ENCODE results near the gene CDK5RAP3.

CDK5RAP3 gene

DNA sequence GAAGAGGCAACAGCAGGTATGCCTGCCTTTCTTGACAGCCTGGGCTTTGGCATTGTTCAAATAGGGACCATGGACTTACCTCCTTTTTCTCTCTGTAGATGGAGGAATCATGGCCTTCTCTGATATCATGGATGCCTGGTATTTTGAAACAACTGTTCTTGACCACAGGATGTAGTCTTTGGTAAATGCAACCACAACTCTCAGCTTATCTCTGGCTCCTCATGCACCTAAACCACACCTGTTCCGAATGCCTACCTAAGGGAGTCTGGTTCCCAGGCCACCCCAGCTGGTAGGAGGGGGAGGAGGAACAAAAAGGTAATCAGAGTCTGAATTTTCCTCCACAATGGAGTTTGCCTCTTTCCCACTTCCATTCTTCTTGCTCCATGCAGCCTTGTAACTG, 18.8 kb downstream of the CDK5RAP3 start (continued):
- TF ChIP-seq, protein P1, sequence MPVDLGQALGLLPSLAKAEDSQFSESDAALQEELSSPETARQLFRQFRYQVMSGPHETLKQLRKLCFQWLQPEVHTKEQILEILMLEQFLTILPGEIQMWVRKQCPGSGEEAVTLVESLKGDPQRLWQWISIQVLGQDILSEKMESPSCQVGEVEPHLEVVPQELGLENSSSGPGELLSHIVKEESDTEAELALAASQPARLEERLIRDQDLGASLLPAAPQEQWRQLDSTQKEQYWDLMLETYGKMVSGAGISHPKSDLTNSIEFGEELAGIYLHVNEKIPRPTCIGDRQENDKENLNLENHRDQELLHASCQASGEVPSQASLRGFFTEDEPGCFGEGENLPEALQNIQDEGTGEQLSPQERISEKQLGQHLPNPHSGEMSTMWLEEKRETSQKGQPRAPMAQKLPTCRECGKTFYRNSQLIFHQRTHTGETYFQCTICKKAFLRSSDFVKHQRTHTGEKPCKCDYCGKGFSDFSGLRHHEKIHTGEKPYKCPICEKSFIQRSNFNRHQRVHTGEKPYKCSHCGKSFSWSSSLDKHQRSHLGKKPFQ (tag by site-specific recombination; IDR thresholded peaks at IDR 0.05) = no peak
- TF ChIP-seq ZNF140 (tag by site-specific recombination; IDR thresholded peaks at IDR 0.05) (no peak), KLF9 (tag by site-specific recombination; IDR thresholded peaks at IDR 0.05; ENCODE audit: low read depth) (no peak), SCRT2 (tag by site-specific recombination; IDR thresholded peaks at IDR 0.05) (no peak), ZNF658 (tag by site-specific recombination; IDR thresholded peaks at IDR 0.05) (no peak), ZIC2 (tag by site-specific recombination; IDR thresholded peaks at IDR 0.05) (no peak), SETDB1 (IDR thresholded peaks at IDR 0.05; ENCODE audit: insufficient read length, low read length) (no peak)

DNA sequence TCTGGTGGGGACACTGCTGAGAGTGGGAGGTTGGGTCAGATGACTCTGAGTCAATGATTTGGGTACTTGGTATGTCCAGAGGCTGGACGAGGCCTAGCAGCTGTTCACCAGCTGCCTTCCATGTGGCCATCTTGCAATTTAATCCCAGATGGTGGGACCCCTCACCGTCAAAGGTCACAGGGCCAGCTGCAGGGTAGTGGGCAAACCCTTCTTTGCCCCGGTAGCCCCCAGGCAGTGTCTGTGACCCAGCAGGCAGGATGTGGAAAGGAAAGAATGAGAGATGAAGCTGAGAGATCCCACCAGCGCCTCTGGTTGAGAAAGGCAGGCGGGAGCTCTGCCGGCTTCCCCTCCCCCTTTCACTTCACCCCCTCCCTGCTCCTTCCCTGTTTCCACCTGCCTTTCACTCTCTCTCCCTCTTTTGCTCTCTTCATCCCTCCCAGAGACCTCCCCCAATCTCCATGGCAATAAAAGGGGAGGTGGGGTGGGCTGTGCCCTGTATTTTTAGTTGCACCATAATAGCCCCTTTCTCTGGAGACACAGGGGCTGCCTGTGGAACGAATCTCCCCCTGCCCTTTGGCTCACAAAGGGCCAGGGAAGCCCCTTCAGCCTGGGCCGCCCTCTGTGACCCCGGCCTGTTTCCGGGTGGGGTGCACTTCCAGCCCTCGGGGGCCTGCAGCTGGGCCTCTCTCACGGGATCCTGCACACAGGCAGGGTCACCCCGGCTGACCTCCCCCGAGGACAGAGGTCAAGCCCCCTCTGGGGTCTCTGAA, 20.2 kb downstream of the CDK5RAP3 start:
- Histone ChIP-seq H3K4me3 (ENCODE audit: low read depth, low read length) (no peak overlapping the region), H3K36me3 (ENCODE audit: control insufficient read depth in 2 of 2, insufficient read depth in 1 of 2, low read length in 2 of 2) (no peaks in the 10 kb centered on the region), H3K9me3 (ENCODE audit: control insufficient read depth, insufficient read depth, low read depth, low read length) (no peaks in the 10 kb centered on the region), H3K27ac (ENCODE audit: extremely low read depth, low read depth, low read length) (no peak overlapping the region), H3K4me1 (ENCODE audit: control insufficient read depth, insufficient read depth, low read length) (peaks cover 4% of the 10 kb centered on the region; the same call in 1 of the 2 replicates)
- TF ChIP-seq, protein P2, sequence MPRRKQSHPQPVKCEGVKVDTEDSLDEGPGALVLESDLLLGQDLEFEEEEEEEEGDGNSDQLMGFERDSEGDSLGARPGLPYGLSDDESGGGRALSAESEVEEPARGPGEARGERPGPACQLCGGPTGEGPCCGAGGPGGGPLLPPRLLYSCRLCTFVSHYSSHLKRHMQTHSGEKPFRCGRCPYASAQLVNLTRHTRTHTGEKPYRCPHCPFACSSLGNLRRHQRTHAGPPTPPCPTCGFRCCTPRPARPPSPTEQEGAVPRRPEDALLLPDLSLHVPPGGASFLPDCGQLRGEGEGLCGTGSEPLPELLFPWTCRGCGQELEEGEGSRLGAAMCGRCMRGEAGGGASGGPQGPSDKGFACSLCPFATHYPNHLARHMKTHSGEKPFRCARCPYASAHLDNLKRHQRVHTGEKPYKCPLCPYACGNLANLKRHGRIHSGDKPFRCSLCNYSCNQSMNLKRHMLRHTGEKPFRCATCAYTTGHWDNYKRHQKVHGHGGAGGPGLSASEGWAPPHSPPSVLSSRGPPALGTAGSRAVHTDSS (tag by site-specific recombination; IDR thresholded peaks at IDR 0.05) = no peak
- TF ChIP-seq PRDM1 (tag by site-specific recombination; IDR thresholded peaks at IDR 0.05) (0 out of 2 replicates have a peak, but pooled peaks have one; percentile 55), ZFHX2 (tag by site-specific recombination; conservative IDR thresholded peaks at IDR 0.05) (0 out of 2 replicates have a peak, but pooled peaks have one; percentile 12)
- TF ChIP-seq, protein P3, sequence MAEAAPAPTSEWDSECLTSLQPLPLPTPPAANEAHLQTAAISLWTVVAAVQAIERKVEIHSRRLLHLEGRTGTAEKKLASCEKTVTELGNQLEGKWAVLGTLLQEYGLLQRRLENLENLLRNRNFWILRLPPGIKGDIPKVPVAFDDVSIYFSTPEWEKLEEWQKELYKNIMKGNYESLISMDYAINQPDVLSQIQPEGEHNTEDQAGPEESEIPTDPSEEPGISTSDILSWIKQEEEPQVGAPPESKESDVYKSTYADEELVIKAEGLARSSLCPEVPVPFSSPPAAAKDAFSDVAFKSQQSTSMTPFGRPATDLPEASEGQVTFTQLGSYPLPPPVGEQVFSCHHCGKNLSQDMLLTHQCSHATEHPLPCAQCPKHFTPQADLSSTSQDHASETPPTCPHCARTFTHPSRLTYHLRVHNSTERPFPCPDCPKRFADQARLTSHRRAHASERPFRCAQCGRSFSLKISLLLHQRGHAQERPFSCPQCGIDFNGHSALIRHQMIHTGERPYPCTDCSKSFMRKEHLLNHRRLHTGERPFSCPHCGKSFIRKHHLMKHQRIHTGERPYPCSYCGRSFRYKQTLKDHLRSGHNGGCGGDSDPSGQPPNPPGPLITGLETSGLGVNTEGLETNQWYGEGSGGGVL (tag by site-specific recombination; IDR thresholded peaks at IDR 0.05) = peak; percentile 42; the same call in 1 of the 2 replicates
- ChIA-PET CTCF (interaction anchor here (0.7 to 15.0 kb wide), 6 partner anchors 8 to 154 kb away, joined by 3 to 386 read pairs (median 4); no protein-coding TSS in a partner anchor), POLR2A (no interaction called here)

DNA sequence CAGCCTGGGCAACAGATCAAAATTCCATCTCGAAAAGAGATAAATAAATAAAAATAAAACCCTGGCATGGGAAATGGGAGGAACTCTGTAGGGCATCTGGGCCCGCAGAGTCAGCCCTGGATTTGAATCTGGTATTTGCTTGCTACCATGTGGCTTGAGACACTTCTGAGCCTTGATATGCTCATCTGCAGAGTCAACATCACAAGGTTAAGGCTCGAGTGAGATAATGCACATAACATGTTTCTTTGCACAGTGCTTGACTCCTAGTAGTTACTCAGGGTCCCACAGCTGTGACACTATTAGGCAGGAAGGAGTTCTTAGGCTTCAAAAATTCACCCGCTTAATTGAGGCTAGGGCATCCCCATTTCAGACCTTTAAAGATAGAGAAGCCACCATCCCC, 21.3 kb downstream of the CDK5RAP3 start:
- H3K9me3 ChIP-seq (ENCODE audit: control insufficient read depth, insufficient read depth, low read depth, low read length) = no peaks in the 10 kb centered on the region
- H3K36me3 ChIP-seq (ENCODE audit: control insufficient read depth in 2 of 2, insufficient read depth in 1 of 2, low read length in 2 of 2) = no peaks in the 10 kb centered on the region
- H3K4me3 ChIP-seq (ENCODE audit: low read depth, low read length) = no peak overlapping the region
- H3K27ac ChIP-seq (ENCODE audit: extremely low read depth, low read depth, low read length) = no peak overlapping the region
- TF ChIP-seq ZNF514 (tag by site-specific recombination; IDR thresholded peaks at IDR 0.05) (no peak), ZNF600 (tag by site-specific recombination; IDR thresholded peaks at IDR 0.05) (peak; percentile 41; the same call in 1 of the 2 replicates)
- peaks cover 4% of the 10 kb centered on the region; the same call in 1 of the 2 replicates for H3K4me1 ChIP-seq (ENCODE audit: control insufficient read depth, insufficient read depth, low read length)
- POLR2A ChIA-PET = no interaction called here
- CTCF ChIA-PET = interaction anchor here (1.1 to 15.0 kb wide), 3 partner anchors 14 to 24 kb away, joined by 4 to 386 read pairs (median 16); partner anchors contain the start of gene CDK5RAP3

DNA sequence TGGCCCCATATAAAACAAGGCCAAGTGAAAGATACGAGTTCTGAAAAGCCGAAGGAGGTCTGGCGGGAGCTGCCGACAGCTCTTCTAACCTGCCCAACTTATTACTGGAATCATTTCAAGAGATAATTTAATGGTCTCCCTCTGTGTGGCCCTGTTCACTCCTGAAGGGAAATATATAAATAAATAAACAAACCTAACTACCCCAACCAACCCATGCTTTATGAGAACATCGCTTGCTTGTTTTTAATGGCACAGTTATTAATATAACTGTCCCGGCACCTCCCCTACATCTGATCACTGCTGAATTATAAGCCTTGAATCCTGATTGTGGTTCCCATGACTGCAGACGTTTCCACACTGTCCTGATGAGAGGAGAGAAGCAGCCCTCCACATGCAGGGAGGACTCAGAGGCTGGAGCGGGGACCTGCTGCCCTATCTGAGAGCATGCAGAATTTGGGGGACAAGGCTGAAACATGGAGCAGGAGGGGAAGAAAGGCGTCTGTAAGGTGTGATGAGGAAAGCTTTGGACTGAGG, 22.2 kb downstream of the CDK5RAP3 start:
- ChIA-PET POLR2A (interaction anchor here (1.4 kb wide), 1 partner anchor 22 kb away, joined by 3 read pairs; the partner anchor contains the start of gene CDK5RAP3), CTCF (interaction anchor here (1.1 to 2.6 kb wide), 3 partner anchors 14 to 25 kb away, joined by 4 to 16 read pairs (median 13); partner anchors contain the start of gene CDK5RAP3)
- TF ChIP-seq, protein P4, sequence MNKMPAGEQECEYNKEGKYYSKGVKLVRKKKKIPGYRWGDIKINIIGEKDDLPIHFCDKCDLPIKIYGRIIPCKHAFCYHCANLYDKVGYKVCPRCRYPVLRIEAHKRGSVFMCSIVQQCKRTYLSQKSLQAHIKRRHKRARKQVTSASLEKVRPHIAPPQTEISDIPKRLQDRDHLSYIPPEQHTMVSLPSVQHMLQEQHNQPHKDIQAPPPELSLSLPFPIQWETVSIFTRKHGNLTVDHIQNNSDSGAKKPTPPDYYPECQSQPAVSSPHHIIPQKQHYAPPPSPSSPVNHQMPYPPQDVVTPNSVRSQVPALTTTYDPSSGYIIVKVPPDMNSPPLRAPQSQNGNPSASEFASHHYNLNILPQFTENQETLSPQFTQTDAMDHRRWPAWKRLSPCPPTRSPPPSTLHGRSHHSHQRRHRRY (tag by site-specific recombination; IDR thresholded peaks at IDR 0.05) = no peak
- TF ChIP-seq ZNF335 (tag by site-specific recombination; conservative IDR thresholded peaks at IDR 0.05) (peak; percentile 58; the same call in 1 of the 2 replicates), ZNF747 (tag by site-specific recombination; IDR thresholded peaks at IDR 0.05) (no peak), ZNF544 (tag by site-specific recombination; IDR thresholded peaks at IDR 0.05) (no peak), ZNF660 (tag by site-specific recombination; IDR thresholded peaks at IDR 0.05) (no peak), ZIC2 (tag by site-specific recombination; IDR thresholded peaks at IDR 0.05) (peak; percentile 34), ZNF701 (tag by site-specific recombination; IDR thresholded peaks at IDR 0.05) (no peak), WT1 (tag by site-specific recombination; IDR thresholded peaks at IDR 0.05) (peak; percentile 98), SCRT2 (tag by site-specific recombination; IDR thresholded peaks at IDR 0.05) (no peak), ZNF211 (tag by site-specific recombination; IDR thresholded peaks at IDR 0.05; ENCODE audit: low read depth) (no peak), ZNF670 (tag by site-specific recombination; IDR thresholded peaks at IDR 0.05; ENCODE audit: low read depth) (no peak), GLIS1 (tag by site-specific recombination; IDR thresholded peaks at IDR 0.05) (peak; percentile 87)

More for the DNA sequence above, 22.2 kb downstream of the CDK5RAP3 start:
- Histone ChIP-seq H3K4me1 (ENCODE audit: control insufficient read depth, insufficient read depth, low read length) (no peaks in the 10 kb centered on the region; the same call in 1 of the 2 replicates), H3K27ac (ENCODE audit: extremely low read depth, low read depth, low read length) (no peak overlapping the region), H3K36me3 (ENCODE audit: control insufficient read depth in 2 of 2, insufficient read depth in 1 of 2, low read length in 2 of 2) (no peaks in the 10 kb centered on the region), H3K4me3 (ENCODE audit: low read depth, low read length) (no peak overlapping the region), H3K9me3 (ENCODE audit: control insufficient read depth, insufficient read depth, low read depth, low read length) (no peaks in the 10 kb centered on the region)
